DOHH2 (cell line): ENCODE measurements around the gene CBFA2T3.

Experiments used
- EZH2phosphoT487 ChIP-seq: fragments of 200-600 bp; sonication (generic); IDR thresholded peaks from 2 replicates; pipeline ENCODE4 v1.6.1; 2017; ENCODE audit warnings: borderline replicate concordance, mild to moderate bottlenecking, antibody characterized with exemption, low read length, moderate library complexity, mixed read lengths
- TF ChIP-seq, protein P1 (sequence below): fragments of 200-600 bp; sonication (generic); IDR thresholded peaks from one replicate; pipeline ENCODE4 v1.5.1; 2014; ENCODE audit warnings: antibody characterized with exemption, mild to moderate bottlenecking, low read depth, low read length; ENCODE audit not compliant: poor library complexity, severe bottlenecking

DNA sequence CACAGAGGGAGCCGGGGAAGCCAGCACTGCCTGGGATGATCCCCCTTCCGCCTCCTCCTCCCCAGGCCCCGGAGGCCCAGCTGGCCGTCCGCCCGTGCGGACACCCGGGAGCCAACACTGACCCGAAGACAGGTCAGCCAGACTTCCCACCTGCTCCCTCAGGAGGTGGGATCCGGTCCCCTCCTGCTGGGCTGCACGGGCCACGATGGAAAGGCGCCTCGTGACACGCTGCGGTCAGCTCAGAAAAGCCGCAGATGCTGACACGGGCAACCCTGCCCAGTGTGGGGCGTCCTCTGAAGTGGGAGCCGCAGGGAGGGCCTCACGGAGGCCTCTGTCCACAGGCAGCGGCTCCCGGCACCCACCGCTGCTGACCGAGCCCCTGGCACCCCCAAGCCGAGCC, 49.3 kb downstream of the CBFA2T3 start:
- TF ChIP-seq, protein P1, sequence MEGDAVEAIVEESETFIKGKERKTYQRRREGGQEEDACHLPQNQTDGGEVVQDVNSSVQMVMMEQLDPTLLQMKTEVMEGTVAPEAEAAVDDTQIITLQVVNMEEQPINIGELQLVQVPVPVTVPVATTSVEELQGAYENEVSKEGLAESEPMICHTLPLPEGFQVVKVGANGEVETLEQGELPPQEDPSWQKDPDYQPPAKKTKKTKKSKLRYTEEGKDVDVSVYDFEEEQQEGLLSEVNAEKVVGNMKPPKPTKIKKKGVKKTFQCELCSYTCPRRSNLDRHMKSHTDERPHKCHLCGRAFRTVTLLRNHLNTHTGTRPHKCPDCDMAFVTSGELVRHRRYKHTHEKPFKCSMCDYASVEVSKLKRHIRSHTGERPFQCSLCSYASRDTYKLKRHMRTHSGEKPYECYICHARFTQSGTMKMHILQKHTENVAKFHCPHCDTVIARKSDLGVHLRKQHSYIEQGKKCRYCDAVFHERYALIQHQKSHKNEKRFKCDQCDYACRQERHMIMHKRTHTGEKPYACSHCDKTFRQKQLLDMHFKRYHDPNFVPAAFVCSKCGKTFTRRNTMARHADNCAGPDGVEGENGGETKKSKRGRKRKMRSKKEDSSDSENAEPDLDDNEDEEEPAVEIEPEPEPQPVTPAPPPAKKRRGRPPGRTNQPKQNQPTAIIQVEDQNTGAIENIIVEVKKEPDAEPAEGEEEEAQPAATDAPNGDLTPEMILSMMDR, result no peak
- TF ChIP-seq EZH2phosphoT487, result no peak
